Measurements from ENCODE around the gene SNX24. TPM values are rescaled to one million over a fixed set of nuclear protein-coding genes. Genes with fewer than 3 reads are reported as not detected.

SNX24 gene
- total RNA-seq, 4 donors from 2014 or later: 10.7 to 29.9 (median 16.1) TPM

GRCh38 chr5:122933956-122934355 is 88.5 kb downstream of the SNX24 start:
- Histone ChIP-seq H3K27ac (no peak overlapping the region), H3K27me3 (no peaks in the 10 kb centered on the region), H3K9me3 (no peaks in the 10 kb centered on the region), H3K4me1 (no peaks in the 10 kb centered on the region), H3K4me3 (no peak overlapping the region), H3K36me3 (no peaks in the 10 kb centered on the region)
- DNase-seq: no peak
- in situ Hi-C loops (cut with MboI; ENCODE audit: low pct_ligation_motif_present in 1 of 4, low pct_unique_long_range_greater_than_20kb in 1 of 4, low sequenced_read_pairs in 3 of 4): no loop called here
- WGBS, 2 donors (ENCODE audit: low coverage in 1 of 2): 82 to 97% methylated on average over 6 to 7 of the region's 7 CpGs
- TF ChIP-seq POLR2A (IDR thresholded peaks at IDR 0.05) (no peak), CTCF (IDR thresholded peaks at IDR 0.05) (no peak), POLR2AphosphoS5 (IDR thresholded peaks at IDR 0.05) (no peak), EP300 (IDR thresholded peaks at IDR 0.05; ENCODE audit: low read depth) (no peak)
- intact Hi-C loops (cut with DNase I; ENCODE audit: low total_unique reads): no loop called here

GRCh38 chr5:122936088-122936487 is 90.7 kb downstream of the SNX24 start:
- intact Hi-C loops (cut with DNase I; ENCODE audit: low total_unique reads) (no loop called here), in situ Hi-C loops (cut with MboI; ENCODE audit: low pct_ligation_motif_present in 1 of 4, low pct_unique_long_range_greater_than_20kb in 1 of 4, low sequenced_read_pairs in 3 of 4) (no loop called here)
- Histone ChIP-seq H3K4me3 (no peak overlapping the region), H3K4me1 (no peaks in the 10 kb centered on the region), H3K36me3 (no peaks in the 10 kb centered on the region), H3K27me3 (no peaks in the 10 kb centered on the region), H3K27ac (no peak overlapping the region), H3K9me3 (no peaks in the 10 kb centered on the region)
- WGBS, 2 donors (ENCODE audit: low coverage in 1 of 2): 86 to 89% methylated on average over 1 of the region's 1 CpG
- no peak for TF ChIP-seq POLR2A (IDR thresholded peaks at IDR 0.05)
- TF ChIP-seq CTCF (IDR thresholded peaks at IDR 0.05): no peak
- TF ChIP-seq POLR2AphosphoS5 (IDR thresholded peaks at IDR 0.05): no peak
- TF ChIP-seq EP300 (IDR thresholded peaks at IDR 0.05; ENCODE audit: low read depth): no peak
- DNase-seq: no peak

- Histone ChIP-seq H3K4me3 (no peak overlapping the region), H3K36me3 (no peaks in the 10 kb centered on the region), H3K27ac (peak overlapping the region in 1 of 4 donors; percentile 2), H3K9me3 (no peaks in the 10 kb centered on the region), H3K27me3 (no peaks in the 10 kb centered on the region), H3K4me1 (peaks cover 0 to 8% (median 3%) of the 10 kb centered on the region in 4 donors)
- 57% methylated on average over 4 of the region's 4 CpGs; no CpG with 5 or more reads in 1 of the 2 donors for WGBS, 2 donors (ENCODE audit: low coverage in 1 of 2)
- DNase-seq: peak; percentile 24
- TF ChIP-seq POLR2AphosphoS5 (IDR thresholded peaks at IDR 0.05) (no peak), EP300 (IDR thresholded peaks at IDR 0.05; ENCODE audit: low read depth) (no peak), POLR2A (IDR thresholded peaks at IDR 0.05) (no peak), CTCF (IDR thresholded peaks at IDR 0.05) (no peak)
- in situ Hi-C loops (cut with MboI; ENCODE audit: low pct_ligation_motif_present in 1 of 4, low pct_unique_long_range_greater_than_20kb in 1 of 4, low sequenced_read_pairs in 3 of 4) (no loop called here), intact Hi-C loops (cut with DNase I; ENCODE audit: low total_unique reads) (no loop called here)
These were observed 92.5 kb downstream of the SNX24 start for GRCh38 chr5:122937914-122938313.

- TF ChIP-seq POLR2A (IDR thresholded peaks at IDR 0.05): no peak
- TF ChIP-seq CTCF (IDR thresholded peaks at IDR 0.05): no peak
- no peak for TF ChIP-seq EP300 (IDR thresholded peaks at IDR 0.05; ENCODE audit: low read depth)
- no peak for TF ChIP-seq POLR2AphosphoS5 (IDR thresholded peaks at IDR 0.05)
- Histone ChIP-seq H3K36me3 (no peaks in the 10 kb centered on the region), H3K27me3 (no peaks in the 10 kb centered on the region), H3K4me1 (peaks cover 0 to 14% (median 5%) of the 10 kb centered on the region in 4 donors), H3K4me3 (no peak overlapping the region), H3K9me3 (no peaks in the 10 kb centered on the region), H3K27ac (no peak overlapping the region)
- intact Hi-C loops (cut with DNase I; ENCODE audit: low total_unique reads): no loop called here
- DNase-seq: no peak
- in situ Hi-C loops (cut with MboI; ENCODE audit: low pct_ligation_motif_present in 1 of 4, low pct_unique_long_range_greater_than_20kb in 1 of 4, low sequenced_read_pairs in 3 of 4): no loop called here
- 93 to 95% methylated on average over 2 to 3 of the region's 3 CpGs for WGBS, 2 donors (ENCODE audit: low coverage in 1 of 2)
These were observed 95.5 kb downstream of the SNX24 start for GRCh38 chr5:122940890-122941289.
